Small intestine (tissue), 7 donors: ENCODE results near the gene CDH22. TPM values are rescaled to one million over a fixed set of nuclear protein-coding genes. Genes with fewer than 3 reads are reported as not detected.
A peak's percentile ranks its signal among the peaks of the same experiment; 100 is the strongest.

Source experiments
- DNase-seq, 2 donors: peaks; one replicate each; pipeline versions ENCODE4 v3.0.0 to v3.0.0-alpha.2; 2013
- FAIRE-seq: peaks from 2 replicates; lab custom pipeline; 2012; peaks lifted over from hg19 to GRCh38; lab: Jason Lieb, UNC
- H3K27ac ChIP-seq, 3 donors: one replicate each; pipeline ENCODE4 v1.5.1; 2013; ENCODE audit warnings: low read length in 2 of 3, mild to moderate bottlenecking in 2 of 3, control low read depth in 1 of 3, inconsistent platforms in 1 of 3, low read depth in 1 of 3, moderate library complexity in 1 of 3
- H3K27me3 ChIP-seq, 3 donors: one replicate each; pipeline ENCODE4 v1.6.1; 2013; ENCODE audit warnings: low read length in 3 of 3, inconsistent platforms in 1 of 3; ENCODE audit not compliant: control insufficient read depth in 3 of 3, insufficient read depth in 3 of 3
- H3K36me3 ChIP-seq, 3 donors: one replicate each; pipeline ENCODE4 v1.6.1; 2013; ENCODE audit warnings: low read length in 3 of 3, inconsistent platforms in 1 of 3, low read depth in 1 of 3, mild to moderate bottlenecking in 1 of 3, moderate library complexity in 1 of 3; ENCODE audit not compliant: control insufficient read depth in 3 of 3, insufficient read depth in 2 of 3
- H3K4me1 ChIP-seq, 3 donors: one replicate each; pipeline ENCODE4 v1.6.1; 2013; ENCODE audit warnings: low read length in 2 of 3, inconsistent platforms in 1 of 3, low read depth in 1 of 3, mild to moderate bottlenecking in 1 of 3, moderate library complexity in 1 of 3; ENCODE audit not compliant: control insufficient read depth in 3 of 3, insufficient read depth in 2 of 3
- H3K4me3 ChIP-seq, 3 donors: one replicate each; pipeline ENCODE4 v1.5.1; 2013; ENCODE audit warnings: low read length in 3 of 3, control low read depth in 1 of 3, inconsistent platforms in 1 of 3, low read depth in 1 of 3, mild to moderate bottlenecking in 1 of 3, moderate library complexity in 1 of 3
- H3K9me3 ChIP-seq, 2 donors: one replicate each; pipeline ENCODE4 v1.6.1; 2013; ENCODE audit warnings: low read depth in 1 of 2, low read length in 1 of 2; ENCODE audit not compliant: control insufficient read depth in 2 of 2, insufficient read depth in 1 of 2
- WGBS, 3 donors: extraction: QIAGEN DNeasy Blood & Tissue Kit; methylation state at CpG; one replicate each; pipeline ENCODE4 v1.1.7; 2013; 5-methylcytosine and 5-hydroxymethylcytosine counted together
- polyA plus RNA-seq, 4 donors: library from polyadenylated mRNA; stranded (reverse) in 3 of 4; unstranded in 1 of 4; fragments of 200-250 nt in 3 of 4; fragments of 120-200 nt in 1 of 4; gene quantifications; one replicate each; pipeline versions ENCODE4 v1.2.1 to v1.2.3, GENCODE V29; 2013
- donor health status: healthy with polysubstance abuse.
- donor health status: control.
- donor health status: control.
- donor health status: Bipolar disorder and iron deficiency.
- donor health status: healthy.

The CDH22 gene
- polyA plus RNA-seq, 4 donors: 0.03 to 0.84 TPM; not detected in 2

GRCh38 chr20:46237227-46237626 lies 71.1 kb downstream of the CDH22 start:
- no peak overlapping the region for H3K4me3 ChIP-seq
- no peak overlapping the region for H3K27ac ChIP-seq
- H3K36me3 ChIP-seq: no peaks in the 10 kb centered on the region
- no peak for DNase-seq
- no peaks in the 10 kb centered on the region for H3K4me1 ChIP-seq
- H3K27me3 ChIP-seq: peaks cover 0 to 13% (median 4%) of the 10 kb centered on the region in 3 donors
- WGBS, 3 donors: 12 to 36% (median 19%) methylated on average over 10 of the region's 10 CpGs
- no peak for FAIRE-seq
- H3K9me3 ChIP-seq: no peaks in the 10 kb centered on the region

GRCh38 chr20:46235077-46235476 lies 73.2 kb downstream of the CDH22 start:
- H3K4me3 ChIP-seq: no peak overlapping the region
- peaks cover 0 to 10% (median 4%) of the 10 kb centered on the region in 3 donors for H3K27me3 ChIP-seq
- FAIRE-seq: no peak
- H3K9me3 ChIP-seq: no peaks in the 10 kb centered on the region
- no peak overlapping the region for H3K27ac ChIP-seq
- no peak for DNase-seq
- H3K4me1 ChIP-seq: no peaks in the 10 kb centered on the region
- H3K36me3 ChIP-seq: no peaks in the 10 kb centered on the region

- Histone ChIP-seq H3K4me1 (no peaks in the 10 kb centered on the region), H3K9me3 (no peaks in the 10 kb centered on the region), H3K27ac (no peak overlapping the region), H3K36me3 (no peaks in the 10 kb centered on the region), H3K27me3 (peaks cover 0 to 4% (median 1%) of the 10 kb centered on the region in 3 donors), H3K4me3 (no peak overlapping the region)
- DNase-seq: no peak
- WGBS, 3 donors: 73 to 78% (median 74%) methylated on average over 10 of the region's 10 CpGs
- FAIRE-seq: no peak
These were observed 74.6 kb downstream of the CDH22 start for GRCh38 chr20:46233701-46234100.

DNA sequence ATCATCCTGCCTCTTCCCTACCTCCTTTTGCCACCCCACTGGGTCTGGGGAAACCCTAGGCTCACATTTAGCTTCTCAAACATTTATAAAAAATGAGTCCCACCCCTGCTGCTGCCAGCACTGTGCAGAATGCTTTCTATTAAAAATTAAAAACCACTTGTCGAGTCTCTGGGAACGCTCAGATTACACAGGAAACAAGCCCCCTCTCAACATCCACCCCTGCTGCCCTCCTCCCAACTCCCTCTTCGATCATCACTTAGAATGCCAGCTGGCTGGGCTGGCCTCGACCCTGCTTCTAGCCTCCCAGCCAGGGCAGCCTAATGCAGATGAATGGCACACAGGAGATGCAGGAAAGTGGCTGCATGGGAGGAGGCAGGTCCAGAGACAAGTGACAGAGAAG lies 75.8 kb downstream of the CDH22 start:
- Histone ChIP-seq H3K36me3 (no peaks in the 10 kb centered on the region), H3K27me3 (peaks cover 0 to 4% (median 2%) of the 10 kb centered on the region in 3 donors), H3K27ac (no peak overlapping the region), H3K9me3 (no peaks in the 10 kb centered on the region), H3K4me1 (no peaks in the 10 kb centered on the region), H3K4me3 (no peak overlapping the region)
- no peak for DNase-seq
- no peak for FAIRE-seq
- 27 to 33% (median 29%) methylated on average over 4 of the region's 4 CpGs for WGBS, 3 donors

DNA sequence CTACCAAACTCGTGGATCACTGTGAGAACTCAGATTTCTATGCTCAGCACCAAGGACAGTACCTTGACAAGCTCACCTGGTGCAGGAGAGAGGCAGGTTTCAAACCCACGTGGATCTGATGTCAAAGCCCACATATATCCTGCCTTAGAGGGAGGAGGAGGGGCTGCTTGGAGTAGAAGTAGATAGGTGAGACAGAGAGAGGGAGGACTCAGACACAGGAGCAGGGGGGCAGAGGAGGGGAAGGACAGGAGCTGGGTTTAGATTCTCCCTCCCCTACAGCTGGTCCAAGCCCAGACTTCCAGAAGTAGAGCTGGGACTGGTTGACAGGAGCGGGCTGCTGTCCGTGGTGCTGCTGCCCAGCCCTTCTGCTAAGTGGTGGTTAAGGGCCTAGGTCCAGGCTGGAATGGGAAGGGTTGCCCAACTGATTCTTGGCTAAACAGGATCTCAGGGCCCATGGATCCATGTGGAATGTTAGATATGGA lies 77.5 kb downstream of the CDH22 start:
- no peaks in the 10 kb centered on the region for H3K9me3 ChIP-seq
- no peaks in the 10 kb centered on the region for H3K4me1 ChIP-seq
- no peak overlapping the region for H3K27ac ChIP-seq
- FAIRE-seq: no peak
- H3K4me3 ChIP-seq: no peak overlapping the region
- peak in 1 of 2 donors; percentile 47 for DNase-seq
- H3K27me3 ChIP-seq: peaks cover 0 to 4% (median 3%) of the 10 kb centered on the region in 3 donors
- WGBS, 3 donors: 3 to 10% (median 8%) methylated on average over 4 of the region's 4 CpGs
- no peaks in the 10 kb centered on the region for H3K36me3 ChIP-seq

DNA sequence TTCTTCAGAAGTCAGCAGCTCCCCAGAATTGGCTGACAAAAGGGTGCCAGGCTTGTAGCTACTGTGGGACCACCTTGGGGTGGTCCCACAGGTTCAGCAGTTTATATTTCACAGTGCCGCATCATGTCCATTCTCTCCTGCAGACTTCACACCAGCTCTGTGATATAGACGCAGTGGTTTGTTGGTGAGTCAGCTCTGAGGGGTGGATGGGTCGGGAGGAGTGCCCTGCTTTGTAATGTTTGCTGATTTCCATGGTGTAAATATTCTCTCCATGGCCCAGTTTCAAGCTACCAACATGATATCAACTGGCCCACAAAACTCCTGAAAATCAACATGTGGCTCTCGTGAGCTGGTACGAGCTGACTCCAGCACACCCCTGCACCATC lies 78.2 kb downstream of the CDH22 start:
- Histone ChIP-seq H3K36me3 (no peaks in the 10 kb centered on the region), H3K4me3 (no peak overlapping the region), H3K27me3 (peaks cover 0 to 4% (median 3%) of the 10 kb centered on the region in 3 donors), H3K9me3 (no peaks in the 10 kb centered on the region), H3K27ac (no peak overlapping the region), H3K4me1 (no peaks in the 10 kb centered on the region)
- FAIRE-seq: no peak
- WGBS, 3 donors: 70 to 81% (median 77%) methylated on average over 5 of the region's 5 CpGs
- DNase-seq: no peak

DNA sequence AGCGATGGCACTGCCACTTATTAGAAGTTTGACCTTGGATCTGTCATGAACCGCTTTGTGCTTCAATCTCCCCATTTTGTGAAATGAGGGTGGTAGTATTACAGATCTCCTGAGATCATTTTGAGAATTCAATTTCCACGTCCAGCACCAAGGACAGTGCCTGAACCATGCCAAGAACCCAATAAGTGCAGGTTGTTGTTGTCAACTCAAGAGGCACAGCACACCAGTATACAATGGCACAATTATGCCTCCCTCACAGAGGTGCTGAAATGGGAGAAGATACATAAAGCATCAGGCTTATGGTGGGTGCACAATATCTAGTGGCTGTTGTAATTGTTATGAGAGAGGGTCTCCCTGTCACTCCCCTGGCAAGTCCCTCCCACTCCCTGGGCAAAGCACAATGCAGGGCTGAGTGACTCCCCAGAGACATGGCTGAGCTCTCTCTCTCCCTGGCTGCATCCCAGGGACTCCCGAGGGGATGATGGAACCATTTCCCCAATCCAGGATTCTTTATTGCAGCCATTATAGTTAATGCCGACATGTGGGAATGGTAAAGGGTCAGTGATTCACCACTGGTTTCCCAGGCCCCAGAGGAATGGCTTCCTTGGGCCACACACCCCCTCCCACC lies 78.7 kb downstream of the CDH22 start:
- DNase-seq (no peak), FAIRE-seq (no peak)
- Histone ChIP-seq H3K27ac (no peak overlapping the region), H3K36me3 (no peaks in the 10 kb centered on the region), H3K4me3 (no peak overlapping the region), H3K9me3 (no peaks in the 10 kb centered on the region), H3K27me3 (peaks cover 0 to 6% (median 4%) of the 10 kb centered on the region in 3 donors), H3K4me1 (no peaks in the 10 kb centered on the region)
- 45 to 51% (median 49%) methylated on average over 5 of the region's 5 CpGs for WGBS, 3 donors

GRCh38 chr20:46228670-46229069 lies 79.6 kb downstream of the CDH22 start:
- Histone ChIP-seq H3K9me3 (no peaks in the 10 kb centered on the region), H3K27me3 (peaks cover 0 to 7% (median 4%) of the 10 kb centered on the region in 3 donors), H3K4me1 (no peaks in the 10 kb centered on the region), H3K27ac (no peak overlapping the region), H3K4me3 (no peak overlapping the region), H3K36me3 (no peaks in the 10 kb centered on the region)
- WGBS, 3 donors: 62 to 67% (median 64%) methylated on average over 8 of the region's 8 CpGs
- DNase-seq (no peak), FAIRE-seq (no peak)
